H9 (cell line): Measurements from ENCODE around the gene ZNF71. TPM values are rescaled to one million over a fixed set of nuclear protein-coding genes. Genes with fewer than 3 reads are reported as not detected.

Experiments
- DNase-seq: peaks from one replicate; pipeline ENCODE4 v3.0.0-alpha.2; 2017
- H2AFZ ChIP-seq: one replicate; pipeline ENCODE4 v1.6.1; 2013; ENCODE audit warnings: mild to moderate bottlenecking, low read length, control low read depth, moderate library complexity
- H2AK5ac ChIP-seq: 2 replicates; pipeline ENCODE4 v1.6.1; 2013; ENCODE audit warnings: low read length, control low read depth, mixed read lengths; ENCODE audit not compliant: insufficient read length
- H2BK120ac ChIP-seq: one replicate; pipeline ENCODE4 v1.6.1; 2013; ENCODE audit warnings: low read depth, mild to moderate bottlenecking, low read length, control low read depth, inconsistent platforms; ENCODE audit not compliant: poor library complexity, severe bottlenecking
- H2BK12ac ChIP-seq: 2 replicates; pipeline ENCODE4 v1.6.1; 2013; ENCODE audit warnings: low read length, control low read depth, mixed read lengths, low read depth; ENCODE audit not compliant: insufficient read length
- H2BK15ac ChIP-seq: 2 replicates; pipeline ENCODE4 v1.6.1; 2013; ENCODE audit warnings: low read depth, low read length, control low read depth
- H2BK20ac ChIP-seq: one replicate; pipeline ENCODE4 v1.6.1; 2013; ENCODE audit warnings: low read depth, mild to moderate bottlenecking, low read length, control low read depth, inconsistent platforms; ENCODE audit not compliant: poor library complexity, severe bottlenecking
- H2BK5ac ChIP-seq: 2 replicates; pipeline ENCODE4 v1.6.1; 2013; ENCODE audit warnings: low read length, control low read depth, mixed read lengths; ENCODE audit not compliant: insufficient read length
- H3K14ac ChIP-seq: 2 replicates; pipeline ENCODE4 v1.6.1; 2013; ENCODE audit warnings: low read length, control low read depth; ENCODE audit not compliant: insufficient read depth
- H3K18ac ChIP-seq: 2 replicates; pipeline ENCODE4 v1.6.1; 2013; ENCODE audit warnings: low read depth, mild to moderate bottlenecking, mixed read lengths, low read length, control low read depth; ENCODE audit not compliant: insufficient read length
- H3K23ac ChIP-seq: 2 replicates; pipeline ENCODE4 v1.6.1; 2013; ENCODE audit warnings: low read length, control low read depth, mixed read lengths, low read depth; ENCODE audit not compliant: insufficient read length
- H3K23me2 ChIP-seq: 2 replicates; pipeline ENCODE4 v1.6.1; 2013; ENCODE audit warnings: low read depth, mild to moderate bottlenecking, mixed read lengths, low read length, control low read depth; ENCODE audit not compliant: insufficient read length, poor library complexity, severe bottlenecking
- H3K27ac ChIP-seq: 2 replicates; pipeline ENCODE4 v1.5.1; 2013; ENCODE audit warnings: low read length, control low read depth, mixed read lengths, low read depth; ENCODE audit not compliant: insufficient read length
- H3K27me3 ChIP-seq: 2 replicates; pipeline ENCODE4 v1.6.1; 2013; ENCODE audit warnings: low read length, control low read depth, inconsistent platforms; ENCODE audit not compliant: insufficient read depth
- H3K4ac ChIP-seq: 2 replicates; pipeline ENCODE4 v1.6.1; 2013; ENCODE audit warnings: low read depth, mild to moderate bottlenecking, control low read depth, inconsistent platforms, low read length, moderate library complexity
- H3K4me1 ChIP-seq: 2 replicates; pipeline ENCODE4 v1.6.1; 2013; ENCODE audit warnings: low read length, control low read depth, inconsistent platforms; ENCODE audit not compliant: insufficient read depth
- H3K4me2 ChIP-seq: 2 replicates; pipeline ENCODE4 v1.6.1; 2013; ENCODE audit warnings: low read length, control low read depth, mixed read lengths; ENCODE audit not compliant: insufficient read length, insufficient read depth
- H3K56ac ChIP-seq: 2 replicates; pipeline ENCODE4 v1.6.1; 2013; ENCODE audit warnings: low read depth, mild to moderate bottlenecking, mixed read lengths, low read length, control low read depth; ENCODE audit not compliant: insufficient read length
- H3K79me1 ChIP-seq: 2 replicates; pipeline ENCODE4 v1.6.1; 2013; ENCODE audit warnings: low read depth, mild to moderate bottlenecking, moderate library complexity, low read length, control low read depth, inconsistent platforms; ENCODE audit not compliant: insufficient read depth, poor library complexity, severe bottlenecking
- H3K79me2 ChIP-seq: 2 replicates; pipeline ENCODE4 v1.6.1; 2013; ENCODE audit warnings: low read length, control low read depth, inconsistent platforms; ENCODE audit not compliant: insufficient read depth
- H3K9ac ChIP-seq: 2 replicates; pipeline ENCODE4 v1.6.1; 2013; ENCODE audit warnings: low read length, control low read depth, mixed read lengths; ENCODE audit not compliant: insufficient read length; ENCODE audit errors: extremely low read depth
- H3K9me3 ChIP-seq: one replicate; pipeline ENCODE4 v1.6.1; 2013; ENCODE audit warnings: low read depth, low read length, inconsistent platforms; ENCODE audit not compliant: control insufficient read depth
- H3T11ph ChIP-seq: one replicate; pipeline ENCODE4 v1.6.1; 2013; ENCODE audit warnings: mild to moderate bottlenecking, low read length, control low read depth, inconsistent platforms
- H4K20me1 ChIP-seq: one replicate; pipeline ENCODE4 v1.6.1; 2013; ENCODE audit not compliant: control insufficient read depth, insufficient read length, insufficient read depth
- H4K5ac ChIP-seq: 2 replicates; pipeline ENCODE4 v1.6.1; 2013; ENCODE audit warnings: low read depth, mild to moderate bottlenecking, mixed read lengths, low read length, control low read depth; ENCODE audit not compliant: insufficient read length
- H4K8ac ChIP-seq: replicated peaks from 2 replicates; pipeline ENCODE4 v1.6.1; 2013; ENCODE audit warnings: low read length, control low read depth, mixed read lengths, low read depth; ENCODE audit not compliant: insufficient read length
- H4K91ac ChIP-seq: 2 replicates; pipeline ENCODE4 v1.6.1; 2013; ENCODE audit warnings: low read depth, mild to moderate bottlenecking, moderate library complexity, mixed read lengths, low read length, control low read depth; ENCODE audit not compliant: insufficient read length
- H3K27ac Mint-ChIP-seq, 3 experiments: 2 replicates in 2 of 3; 3 replicates in 1 of 3; pipeline ENCODE4 v1.8.0; 2020 to 2021; ENCODE audit warnings: mixed read lengths in 3 of 3, mild to moderate bottlenecking in 1 of 3, moderate library complexity in 1 of 3
- H3K27me3 Mint-ChIP-seq: 2 replicates; pipeline ENCODE4 v1.8.0; 2021; ENCODE audit warnings: low read depth, mild to moderate bottlenecking, moderate library complexity, mixed read lengths
- H3K36me3 Mint-ChIP-seq, 3 experiments: 2 replicates in 2 of 3; 3 replicates in 1 of 3; pipeline ENCODE4 v1.8.0; 2020 to 2021; ENCODE audit warnings: low read depth in 3 of 3, mixed read lengths in 3 of 3; ENCODE audit not compliant: insufficient read depth in 1 of 3
- H3K4me1 Mint-ChIP-seq, 2 experiments: 2 replicates each; pipeline ENCODE4 v1.8.0; 2020; ENCODE audit warnings: mixed read lengths in 2 of 2
- H3K4me3 Mint-ChIP-seq, 2 experiments: 2 replicates in 1 of 2; 3 replicates in 1 of 2; pipeline ENCODE4 v1.8.0; 2020 to 2021; ENCODE audit warnings: mild to moderate bottlenecking in 2 of 2, mixed read lengths in 2 of 2, moderate library complexity in 1 of 2
- H3K9me3 Mint-ChIP-seq, 2 experiments: 2 replicates in 1 of 2; 3 replicates in 1 of 2; pipeline ENCODE4 v1.8.0; 2020; ENCODE audit warnings: mild to moderate bottlenecking in 2 of 2, mixed read lengths in 2 of 2, moderate library complexity in 1 of 2
- CTCF ChIP-seq: fragments of 200-600 bp; sonication (generic); conservative IDR thresholded peaks from 3 replicates; pipeline ENCODE4 v1.8.0; 2021; ENCODE audit warnings: antibody characterized with exemption, mild to moderate bottlenecking
- WGBS: extraction: QIAGEN DNeasy Blood & Tissue Kit; methylation state at CpG from one replicate; pipeline ENCODE4 v1.1.7; 2013; ENCODE audit warnings: missing lambda C conversion rate, low lambda C conversion rate, mixed read lengths; ENCODE audit not compliant: insufficient read length; ENCODE audit errors: extremely low coverage; 5-methylcytosine and 5-hydroxymethylcytosine counted together
- total RNA-seq: library from RNA; stranded (reverse); gene quantifications from 2 replicates; pipeline ENCODE4 v1.2.1, GENCODE V29; 2021

Gene ZNF71
- total RNA-seq, 1 experiment from 2014 or later, result 7.2 TPM

GRCh38 chr19:56639217-56639616 lies 44.1 kb downstream of the ZNF71 start:
- Histone ChIP-seq H2BK5ac (no peak overlapping the region), H2AK5ac (no peak overlapping the region), H3K18ac (no peak overlapping the region), H3K14ac (no peak overlapping the region), H4K8ac (no peak overlapping the region), H3K9ac (no peak overlapping the region), H2BK15ac (no peak overlapping the region), H3K9me3 (peaks cover 47% of the 10 kb centered on the region), H3T11ph (no peak overlapping the region), H3K79me1 (no peaks in the 10 kb centered on the region), H3K23me2 (peaks cover 3% of the 10 kb centered on the region), H2BK20ac (no peak overlapping the region), H3K4me2 (no peak overlapping the region), H2BK12ac (no peak overlapping the region), H2BK120ac (no peak overlapping the region), H4K5ac (no peak overlapping the region), H4K20me1 (no peaks in the 10 kb centered on the region), H3K23ac (no peak overlapping the region), H3K4ac (no peak overlapping the region), H3K4me1 (no peaks in the 10 kb centered on the region), H3K79me2 (no peaks in the 10 kb centered on the region), H2AFZ (no peak overlapping the region), H3K56ac (no peak overlapping the region), H4K91ac (no peak overlapping the region), H3K27me3 (no peaks in the 10 kb centered on the region), H3K27ac (no peak overlapping the region)
- WGBS, result no CpG with 5 or more reads among the region's 7 CpGs
- Mint-ChIP-seq H3K36me3 (peaks cover 14 to 37% (median 21%) of the 10 kb centered on the region in 3 experiments), H3K27ac (no peak overlapping the region), H3K4me3 (no peak overlapping the region), H3K9me3 (peaks cover 83 to 86% of the 10 kb centered on the region in 2 experiments), H3K27me3 (peaks cover 4% of the 10 kb centered on the region), H3K4me1 (no peaks in the 10 kb centered on the region)
- TF ChIP-seq CTCF, result no peak
- DNase-seq, result no peak
